Stimulated activated CD4-positive, alpha-beta T cell treated with anti-CD3 and anti-CD28 coated beads, Interleukin-1b, Interleukin-23, amount 100 ng/mL, for 1 hour (primary cell): ENCODE data around the gene PXN.
"Not testable (repeated sequence)": the region's sequence is repeated elsewhere in the genome, so short reads cannot be mapped to it uniquely, and the experiment has no call there.

Experiments
- DNase-seq, 2 donors: peaks; one replicate each; pipeline ENCODE4 v3.0.0-alpha.2; 2020; ENCODE audit warnings: low read depth in 2 of 2

PXN gene

GRCh38 chr12:120262852-120263747 is 2.4 kb downstream of the PXN start:
- no peak for DNase-seq

- no peak for DNase-seq
These were observed 3.3 kb downstream of the PXN start for GRCh38 chr12:120261951-120262851.

- DNase-seq = no peak
These were observed 4.9 kb downstream of the PXN start for GRCh38 chr12:120260607-120261006.

GRCh38 chr12:120259418-120260202 is 5.9 kb downstream of the PXN start:
- no peak for DNase-seq

GRCh38 chr12:120258323-120258896 is 7.1 kb downstream of the PXN start:
- DNase-seq = no peak

- no peak for DNase-seq
These were observed 8.3 kb downstream of the PXN start for GRCh38 chr12:120257041-120257821.

GRCh38 chr12:120254809-120255208 is 10.7 kb downstream of the PXN start:
- no peak for DNase-seq

GRCh38 chr12:120253313-120253712 is 12.2 kb downstream of the PXN start:
- not testable (repeated sequence) for DNase-seq

- DNase-seq = peak in 1 of 2 donors; percentile 54
These were observed 13.2 kb downstream of the PXN start for GRCh38 chr12:120252071-120252906.

DNA sequence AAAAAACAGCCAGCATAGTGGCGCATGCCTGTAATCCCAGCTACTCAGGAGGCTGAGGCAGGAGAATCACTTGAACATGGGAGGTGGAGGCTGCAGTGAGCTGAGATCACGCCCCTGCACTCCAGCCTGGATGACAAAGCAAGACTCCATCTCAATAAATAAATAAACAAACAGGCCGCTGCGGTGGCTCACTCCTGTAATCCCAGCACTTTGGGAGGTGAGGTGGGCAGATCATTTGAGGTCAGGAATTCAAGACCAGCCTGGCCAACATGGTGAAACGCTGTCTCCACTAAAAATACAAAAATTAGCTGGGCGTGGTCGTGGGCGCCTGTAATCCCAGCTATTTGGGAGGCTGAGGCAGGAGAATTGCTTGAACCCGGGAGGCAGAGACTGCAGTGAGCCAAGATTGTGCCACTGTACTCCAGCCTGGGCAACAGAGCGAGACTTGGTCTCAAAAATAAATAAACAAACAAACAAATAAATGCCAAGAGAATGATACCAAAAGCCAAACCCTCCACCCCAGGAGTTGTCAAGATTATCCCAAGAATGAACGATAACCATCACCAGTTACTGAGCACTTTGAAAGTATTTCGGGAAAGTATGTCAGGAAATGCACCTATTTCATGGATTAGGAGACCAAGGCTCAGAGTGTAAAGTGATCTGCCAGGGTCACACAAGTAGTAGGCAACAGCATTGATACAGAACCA is 14.0 kb downstream of the PXN start:
- not testable (repeated sequence) for DNase-seq

- no peak for DNase-seq
These were observed 15.4 kb downstream of the PXN start for GRCh38 chr12:120249875-120250795.

GRCh38 chr12:120249266-120249874 is 16.2 kb downstream of the PXN start:
- DNase-seq = no peak

- no peak for DNase-seq
These were observed 17.9 kb downstream of the PXN start for GRCh38 chr12:120247621-120248030.

- DNase-seq = no peak
These were observed 18.3 kb downstream of the PXN start for GRCh38 chr12:120247183-120247582.

GRCh38 chr12:120246705-120247104 is 18.8 kb downstream of the PXN start:
- not testable (repeated sequence) for DNase-seq

DNA sequence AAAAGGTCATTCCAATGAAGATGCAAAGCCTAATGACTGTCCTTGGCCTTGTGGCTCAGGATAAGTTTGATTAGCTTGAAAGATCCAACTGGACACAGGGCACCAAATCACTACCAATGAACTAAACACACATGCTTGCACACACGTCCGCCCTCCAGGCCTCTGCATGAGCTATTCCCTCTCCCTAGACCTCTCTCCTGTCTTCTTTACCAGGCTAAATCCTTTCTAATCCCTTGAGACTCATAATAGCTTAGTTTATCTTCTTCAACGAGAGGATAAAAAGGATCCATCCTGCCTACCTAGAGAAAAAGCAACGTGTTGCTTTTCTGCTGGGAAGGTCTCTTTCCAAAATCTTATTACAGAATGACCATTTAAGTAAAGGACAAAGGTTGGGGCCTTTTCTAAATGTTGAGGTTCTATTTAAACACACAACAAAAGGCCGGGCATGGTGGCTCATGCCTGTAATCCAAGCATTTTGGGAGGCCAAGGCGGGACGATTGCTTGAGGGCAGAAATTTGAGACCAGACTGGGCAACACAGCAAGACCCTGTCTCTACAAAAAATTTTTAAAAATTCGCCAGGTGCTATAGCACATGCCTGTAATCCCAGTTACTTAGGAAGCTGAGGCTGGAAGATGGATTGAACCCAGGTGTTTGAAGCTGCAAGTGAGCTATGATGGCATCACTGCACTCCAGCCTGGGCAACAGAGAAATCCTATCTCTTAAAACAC is 22.4 kb downstream of the PXN start:
- no peak for DNase-seq

- no peak for DNase-seq
These were observed 23.2 kb downstream of the PXN start for GRCh38 chr12:120242275-120242799.
